Measurements from ENCODE around the gene NFE2. TPM values are rescaled to one million over a fixed set of nuclear protein-coding genes. Genes with fewer than 3 reads are reported as not detected.

NFE2 gene
- total RNA-seq, 4 donors from 2014 or later, result 0.51 TPM; not detected in 3

DNA sequence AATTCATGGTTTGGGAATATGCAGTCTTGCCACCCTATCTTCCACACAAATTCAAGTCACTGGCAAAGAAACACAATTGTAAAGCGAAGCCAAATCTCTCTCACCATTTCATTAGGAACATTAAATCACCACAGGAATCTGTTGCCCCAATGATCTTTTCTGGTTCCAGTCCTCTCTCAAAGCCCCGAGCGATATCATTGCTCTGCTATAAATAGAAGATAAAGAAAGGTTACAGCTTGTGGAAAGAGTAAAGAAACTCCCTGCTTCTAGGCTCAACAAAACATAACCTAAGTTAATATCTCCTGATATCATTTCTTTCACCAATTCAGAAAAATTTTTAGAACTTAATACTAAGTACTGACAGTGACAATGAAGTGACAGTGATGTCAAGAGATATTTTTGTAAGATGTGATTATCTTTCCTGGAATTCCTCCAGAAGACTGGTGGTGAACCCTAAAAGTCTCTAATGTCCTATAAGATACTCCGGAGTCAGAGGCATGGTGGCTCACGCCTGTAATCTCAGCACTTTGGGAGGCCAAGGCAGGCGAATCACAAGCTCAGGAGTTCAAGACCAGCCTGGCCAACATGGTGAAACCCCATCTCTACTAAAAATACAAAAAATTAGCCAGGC is 54.7 kb downstream of the NFE2 start:
- TF ChIP-seq CTCF (IDR thresholded peaks at IDR 0.05; ENCODE audit: low read depth), result no peak

Small RNA genes lying within 50 kb of the gene (small RNA-seq; reads per million reads assigned to genes)
- gene MIR148B (38.0 reads per million, percentile 96 among the genes with 10 or more reads in this experiment), gene RN7SL390P (not detected), gene RN7SL744P (not detected), gene RNU6-950P (not detected)

Other genes starting within 250 kb of the NFE2 start
- 1 to 10 TPM; 1.1 to 3.5 (median 2.1) TPM for gene HOXC4, start 247.2 kb downstream of the NFE2 start, total RNA-seq
- gene SMUG1, start 112.0 kb downstream of the NFE2 start, total RNA-seq, result 10 to 100 TPM; 17.1 to 32.8 (median 24.4) TPM
- 10 to 100 TPM; 19.2 to 32.4 (median 24.0) TPM for gene CBX5, start 20.9 kb downstream of the NFE2 start, total RNA-seq
- 100 to 1,000 TPM; 352 to 490 (median 450) TPM for gene HNRNPA1, start 20.3 kb downstream of the NFE2 start, total RNA-seq
- 10 to 100 TPM; 60.8 to 92.3 (median 79.5) TPM for gene COPZ1, start 24.1 kb upstream of the NFE2 start, total RNA-seq
- gene GPR84, start 63.5 kb upstream of the NFE2 start, total RNA-seq, result 1 to 10 TPM in 1 of 4 donors, under 1 TPM in 2, not detected in 1; 0.44 to 1.1 (median 0.51) TPM
- 10 to 100 TPM in 3 of 4 donors, 1 to 10 TPM in 1; 8.8 to 53.9 (median 21.1) TPM for gene ZNF385A, start 83.7 kb upstream of the NFE2 start, total RNA-seq
- 100 to 1,000 TPM in 2 of 4 donors, 10 to 100 TPM in 2; 81.5 to 150 (median 109) TPM for gene ITGA5, start 118.3 kb upstream of the NFE2 start, total RNA-seq
- 1 to 10 TPM in 1 of 4 donors, not detected in 3; 9.3 TPM for gene GTSF1, start 172.6 kb upstream of the NFE2 start, total RNA-seq
- gene NCKAP1L, start 196.7 kb upstream of the NFE2 start, total RNA-seq, result 100 to 1,000 TPM in 1 of 4 donors, 10 to 100 TPM in 3; 31.1 to 166 (median 49.3) TPM
- 10 to 100 TPM; 28.0 to 50.3 (median 42.1) TPM for gene PDE1B, start 248.6 kb upstream of the NFE2 start, total RNA-seq

Measured in subcutaneous adipose tissue (tissue), 4 donors.